HG03159 (cell line): ENCODE data around the gene SNX30.

Experiments
- ATAC-seq: cut with Tn5 transposase; IDR thresholded peaks from one replicate; pipeline ENCODE4 v1.9.1; 2021; ENCODE audit warnings: mild to moderate bottlenecking, moderate library complexity; ENCODE audit not compliant: unreplicated experiment

The SNX30 gene

DNA sequence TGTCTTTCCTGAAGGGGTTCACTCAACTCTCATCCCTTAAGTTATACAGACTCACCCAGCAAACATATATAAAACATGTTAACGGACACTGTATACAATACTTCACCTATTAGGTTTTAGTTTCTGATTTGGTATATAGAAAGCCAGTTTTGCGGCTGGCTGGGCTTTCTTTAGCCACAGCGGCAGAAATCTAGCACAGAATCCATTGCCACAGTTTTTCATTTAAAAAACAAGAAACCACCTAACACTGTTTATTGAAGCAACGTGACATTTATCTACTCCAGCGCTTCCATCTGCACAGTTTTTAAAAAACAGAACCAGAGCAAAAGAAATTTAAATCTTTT, 67.3 kb downstream of the SNX30 start:
- ATAC-seq: peak; percentile 86

DNA sequence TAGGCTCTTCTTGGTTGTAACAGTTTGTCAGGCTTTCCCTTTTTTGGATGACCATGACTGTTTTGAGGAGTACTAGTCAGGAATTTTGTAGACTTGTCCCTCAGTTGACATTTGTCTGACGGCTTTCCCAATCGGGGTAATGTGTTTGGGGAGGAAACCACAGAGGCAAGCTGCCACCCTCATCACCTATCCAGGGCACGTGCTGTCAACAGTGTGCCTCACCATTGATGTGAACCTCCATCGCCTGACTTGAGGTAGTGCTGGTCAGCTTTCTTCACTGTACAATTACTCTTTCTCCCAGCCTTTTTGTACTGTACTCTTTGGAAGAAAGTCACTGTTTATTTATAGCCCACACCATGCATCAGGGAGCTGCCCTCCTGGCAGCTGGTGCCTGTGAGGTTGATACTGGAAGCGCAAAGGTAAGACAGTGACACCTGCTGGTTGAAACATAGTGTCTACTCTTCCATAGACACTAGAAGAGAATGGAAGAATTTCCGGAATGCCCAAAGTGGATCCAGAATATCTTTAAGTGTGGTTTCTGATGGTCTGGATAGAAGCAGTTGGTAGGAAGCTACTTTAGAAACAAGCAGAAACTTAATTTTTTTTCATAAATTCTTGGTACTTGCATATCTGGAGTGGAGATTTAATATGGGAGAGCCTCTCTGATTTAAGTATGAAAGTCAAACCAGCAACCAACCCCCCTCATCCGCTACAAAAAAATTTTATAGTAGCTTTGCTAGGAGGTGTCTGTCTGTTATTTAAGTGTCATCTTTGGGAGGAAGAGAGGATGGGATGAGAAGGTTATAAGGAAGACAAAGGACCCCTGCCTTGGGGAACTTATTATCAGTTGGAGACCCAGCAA, 69.3 kb downstream of the SNX30 start:
- ATAC-seq: no peak

DNA sequence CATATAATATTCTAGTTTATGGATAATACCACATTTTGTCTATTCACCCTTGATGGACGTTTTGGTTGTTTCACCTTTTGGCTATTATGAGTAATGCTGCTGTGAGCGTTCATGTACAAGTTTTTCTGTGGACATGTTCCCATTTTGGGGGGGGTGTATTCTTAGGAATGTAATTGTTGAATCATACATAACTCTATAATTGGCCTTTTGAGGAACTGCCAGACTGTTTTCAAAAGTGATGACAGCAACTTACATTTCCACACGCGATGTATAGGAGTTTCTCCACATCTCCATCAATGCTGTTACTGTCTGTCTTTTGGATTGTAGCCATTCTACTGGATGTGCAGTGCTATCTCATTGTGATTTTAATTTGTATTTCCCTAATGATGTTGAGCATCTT, 70.3 kb downstream of the SNX30 start:
- ATAC-seq: no peak

DNA sequence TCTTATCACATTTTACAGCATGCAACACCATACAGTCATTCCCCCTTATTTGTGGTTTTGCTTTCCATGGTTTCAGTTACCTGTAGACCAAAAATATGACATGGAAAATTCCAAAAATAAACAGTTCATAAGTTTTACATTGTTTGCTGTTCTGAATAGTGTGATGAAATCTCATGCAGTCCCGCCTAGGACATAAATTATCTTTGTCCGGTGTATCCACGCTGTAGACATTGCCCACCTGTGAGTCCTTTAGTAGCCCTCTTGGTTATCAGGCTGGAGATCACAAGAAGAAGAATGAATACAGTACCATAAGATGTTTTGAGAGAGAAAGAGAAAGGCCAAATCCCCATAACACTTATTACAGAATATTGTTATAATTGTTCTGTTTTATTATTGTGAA, 72.1 kb downstream of the SNX30 start:
- ATAC-seq: no peak

DNA sequence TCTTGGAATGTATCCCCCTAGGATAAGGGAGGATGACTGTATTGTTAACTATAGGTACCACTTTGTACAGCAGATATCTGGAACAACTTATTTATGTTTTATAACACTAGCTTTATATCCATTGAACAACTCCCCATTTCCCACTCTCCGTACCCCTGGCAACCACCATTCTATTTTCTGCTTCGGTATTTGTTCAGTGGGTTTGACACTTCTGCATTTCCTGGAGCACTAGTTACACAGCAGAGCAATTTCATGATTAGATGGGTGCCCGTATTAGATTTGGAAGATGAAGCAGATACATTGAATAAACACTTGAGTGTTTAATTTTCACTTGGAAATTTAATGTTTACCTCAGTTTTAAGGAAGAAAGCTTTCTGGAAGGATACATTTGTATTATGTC, 72.7 kb downstream of the SNX30 start:
- no peak for ATAC-seq

DNA sequence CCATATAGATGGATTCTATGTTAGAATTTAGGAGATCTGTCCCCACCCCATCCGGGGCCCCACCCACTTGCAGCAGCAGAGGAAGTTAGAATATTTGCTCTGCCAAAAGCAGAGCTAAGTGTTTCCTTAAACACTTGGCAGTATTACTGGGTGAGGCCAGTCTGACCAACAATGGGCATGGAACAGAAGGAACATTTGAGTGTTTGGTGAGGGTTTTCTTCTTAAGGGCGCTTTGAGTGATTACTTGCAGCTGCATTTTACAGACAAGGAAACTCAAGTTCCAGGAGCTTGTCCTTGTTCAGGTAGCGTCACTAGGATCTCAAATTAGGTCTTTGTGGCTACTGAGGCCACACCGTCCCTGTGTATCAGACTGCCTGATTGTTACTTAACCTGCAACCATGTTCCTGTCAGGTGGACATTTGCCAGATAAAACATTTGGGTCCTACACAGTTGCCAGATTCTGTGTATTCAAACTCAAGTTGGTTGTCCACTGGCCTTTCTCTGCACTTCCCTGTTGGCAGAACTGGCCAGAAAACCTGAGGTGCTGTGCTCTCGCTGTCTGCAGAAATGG, 80.8 kb downstream of the SNX30 start:
- ATAC-seq: no peak

DNA sequence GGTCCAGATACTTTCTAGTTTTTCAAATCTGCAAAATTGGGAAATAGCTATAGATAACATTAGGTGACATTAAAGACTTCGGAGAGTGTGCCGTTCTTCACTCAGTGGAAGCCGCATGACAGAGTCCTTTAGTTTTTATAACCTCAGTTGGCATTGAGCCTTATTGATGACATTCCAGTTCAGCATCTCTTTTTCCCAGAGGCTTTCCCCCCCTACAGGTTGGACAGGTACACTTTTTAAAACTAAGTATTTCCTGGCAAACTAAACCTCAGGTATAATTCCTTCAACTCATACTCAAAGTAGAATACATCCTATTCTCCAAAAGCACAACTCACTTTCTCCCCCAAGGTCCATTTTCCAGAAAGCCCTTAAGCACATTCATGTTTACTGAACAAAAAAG, 81.4 kb downstream of the SNX30 start:
- no peak for ATAC-seq

GRCh38 chr9:112833081-112833480, 82.5 kb downstream of the SNX30 start:
- ATAC-seq: no peak

- no peak for ATAC-seq
Observed at GRCh38 chr9:112836394-112836793, 85.8 kb downstream of the SNX30 start.

DNA sequence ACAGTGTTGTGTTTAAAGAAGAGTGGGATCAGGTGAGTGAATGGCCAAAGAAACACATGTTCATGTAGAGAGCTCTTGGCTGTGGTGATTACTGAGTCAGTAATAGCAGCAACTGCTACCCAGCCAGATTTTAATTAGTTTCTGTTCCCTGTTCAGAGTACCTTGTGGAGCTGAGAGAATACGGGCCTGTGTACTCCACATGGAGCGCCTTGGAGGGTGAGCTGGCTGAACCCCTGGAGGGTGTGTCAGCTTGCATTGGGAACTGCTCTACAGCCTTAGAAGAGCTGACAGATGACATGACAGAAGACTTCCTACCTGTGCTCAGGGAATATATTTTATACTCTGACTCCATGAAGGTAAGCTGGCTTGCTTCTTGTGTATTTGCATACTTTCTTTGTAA, 87.8 kb downstream of the SNX30 start:
- no peak for ATAC-seq

DNA sequence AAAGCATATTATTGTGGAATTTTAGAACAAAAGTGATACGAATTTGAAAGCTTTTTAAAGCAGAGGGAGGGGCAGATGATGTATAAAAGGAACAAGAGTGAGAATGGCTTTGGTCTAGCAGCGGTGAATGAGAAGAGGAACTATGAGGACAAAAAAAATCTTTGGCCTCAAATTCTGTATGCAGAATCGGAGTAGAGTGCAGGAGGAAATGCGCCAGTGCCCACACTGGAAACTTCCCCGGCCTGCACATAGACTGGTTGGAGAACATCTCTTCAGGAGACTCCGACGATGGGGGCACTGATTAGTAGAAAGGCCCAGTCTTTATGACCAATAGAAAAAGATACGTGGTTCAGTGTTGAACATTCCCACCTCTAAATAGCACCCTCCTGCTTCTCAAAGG, 88.8 kb downstream of the SNX30 start:
- ATAC-seq: no peak

DNA sequence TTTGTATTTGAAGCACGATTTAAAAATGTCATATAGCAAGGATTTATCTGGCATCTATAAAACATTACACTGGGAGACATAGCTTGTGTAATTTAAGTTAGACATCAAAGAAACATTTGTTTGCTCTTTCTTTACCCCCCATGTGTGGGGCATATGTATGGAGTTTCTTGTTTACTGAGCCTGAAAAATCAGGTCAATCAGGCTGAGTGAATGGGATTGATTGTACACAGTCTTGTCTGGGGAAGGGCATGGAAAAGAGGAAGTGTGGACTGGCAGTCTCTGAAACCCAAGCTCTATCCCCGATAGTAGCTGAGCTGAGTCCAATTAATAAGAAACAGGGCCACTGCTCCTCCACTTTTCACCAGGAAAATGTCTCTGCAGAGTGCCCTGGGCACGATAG, 90.7 kb downstream of the SNX30 start:
- no peak for ATAC-seq

DNA sequence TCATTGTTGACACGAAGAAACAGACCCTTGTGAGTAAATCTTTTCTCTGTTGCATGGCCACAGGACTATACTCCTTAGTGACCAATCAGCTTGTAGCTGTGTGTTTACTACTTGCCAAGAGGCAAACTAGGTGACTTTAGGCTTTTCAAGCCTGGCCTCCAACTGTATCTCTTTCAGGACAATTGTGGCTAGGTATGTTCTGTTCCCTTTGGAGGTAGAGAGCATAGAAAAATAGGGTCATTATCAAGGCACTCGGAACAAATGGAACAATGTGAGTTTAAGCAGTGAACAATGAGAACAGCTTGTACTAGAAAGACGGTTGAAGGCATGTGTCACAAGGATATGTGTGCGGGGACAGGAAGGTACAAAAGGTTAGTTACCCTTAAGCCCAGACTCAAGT, 92.0 kb downstream of the SNX30 start:
- no peak for ATAC-seq

- ATAC-seq: peak; percentile 85
Observed at GRCh38 chr9:112844771-112845542, 94.4 kb downstream of the SNX30 start.

DNA sequence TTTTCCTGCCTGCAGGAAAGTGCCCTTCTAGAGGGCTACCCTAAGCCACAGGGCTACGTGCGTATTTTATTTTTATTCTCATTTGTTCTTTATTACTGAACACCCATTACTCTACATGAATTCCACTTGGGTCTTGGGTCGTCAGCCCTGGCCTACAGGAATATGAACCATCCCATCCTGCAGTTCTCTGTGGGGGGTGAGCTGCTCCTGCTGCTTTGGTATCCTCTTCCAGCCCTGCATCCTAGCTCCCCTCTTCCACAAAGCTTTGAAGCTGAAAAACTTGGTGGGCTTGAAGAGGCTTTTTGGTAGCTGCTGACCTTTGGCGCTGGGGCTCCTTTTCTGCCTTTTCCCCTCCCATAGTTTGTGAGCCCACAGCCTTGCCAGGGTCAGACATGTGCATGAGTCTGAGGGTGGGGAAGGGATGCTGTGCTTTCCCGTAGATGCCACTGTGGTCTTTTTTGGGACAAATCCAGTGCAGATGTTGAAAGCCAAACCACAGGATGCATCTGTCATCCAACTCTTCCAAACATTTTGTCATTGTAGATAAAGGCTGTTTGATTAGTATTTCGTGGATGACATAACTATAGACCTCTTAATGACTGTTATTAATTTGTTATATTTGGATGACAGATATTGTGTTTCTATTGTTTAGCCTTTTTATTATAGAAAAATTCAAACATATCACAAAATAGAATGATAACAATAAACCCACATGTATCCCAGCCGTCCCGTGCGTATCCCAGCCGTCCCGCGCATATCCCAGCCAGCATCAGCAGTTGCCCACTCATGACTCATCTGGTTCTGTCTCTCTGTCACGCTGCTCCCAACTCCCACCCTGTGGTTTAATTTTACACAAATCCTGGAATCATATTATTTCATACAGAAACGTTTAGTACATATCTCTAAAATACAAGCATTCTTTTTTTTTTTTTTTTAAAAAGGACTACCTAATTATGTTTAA, 96.2 kb downstream of the SNX30 start:
- no peak for ATAC-seq

DNA sequence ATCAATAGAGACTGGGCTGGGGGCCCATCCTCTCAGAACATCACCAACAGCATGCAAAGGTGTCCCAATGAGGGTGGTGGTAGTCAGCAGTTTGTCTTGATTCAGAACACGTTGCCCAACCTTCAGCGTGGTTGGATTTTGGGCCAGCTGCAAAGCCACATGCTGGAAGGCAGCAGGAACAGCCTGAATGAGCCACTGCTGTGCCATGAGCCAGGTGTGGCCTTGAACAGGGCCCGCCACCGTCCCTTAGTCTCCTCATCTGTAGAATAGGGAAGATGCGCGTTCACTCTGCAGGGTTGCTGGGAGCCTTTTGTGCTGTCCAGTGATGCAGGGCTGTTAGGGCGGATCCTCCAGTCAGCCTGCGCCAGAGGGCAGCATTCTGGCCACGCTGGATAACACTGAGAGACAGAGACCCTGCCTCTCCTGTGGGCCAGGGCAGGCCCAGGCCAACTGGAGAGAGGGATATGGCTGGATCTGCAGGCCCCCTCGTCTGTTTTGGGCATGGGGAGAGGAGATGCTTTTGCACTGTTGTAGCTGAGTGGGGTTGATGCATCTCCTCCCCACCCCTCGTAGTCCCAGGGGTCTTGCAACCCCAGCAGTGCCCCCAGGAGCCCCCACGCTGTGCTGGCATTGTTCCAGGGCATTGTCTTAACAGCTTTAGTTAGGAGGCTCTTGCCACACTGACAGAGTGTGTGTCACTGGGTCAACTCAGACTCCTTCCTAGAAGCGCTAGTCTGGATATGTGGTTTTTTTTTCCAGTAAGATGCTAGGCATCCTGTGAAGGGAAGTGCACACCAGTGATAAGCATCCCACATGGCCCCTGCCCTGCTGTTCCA, 98.0 kb downstream of the SNX30 start:
- no peak for ATAC-seq

DNA sequence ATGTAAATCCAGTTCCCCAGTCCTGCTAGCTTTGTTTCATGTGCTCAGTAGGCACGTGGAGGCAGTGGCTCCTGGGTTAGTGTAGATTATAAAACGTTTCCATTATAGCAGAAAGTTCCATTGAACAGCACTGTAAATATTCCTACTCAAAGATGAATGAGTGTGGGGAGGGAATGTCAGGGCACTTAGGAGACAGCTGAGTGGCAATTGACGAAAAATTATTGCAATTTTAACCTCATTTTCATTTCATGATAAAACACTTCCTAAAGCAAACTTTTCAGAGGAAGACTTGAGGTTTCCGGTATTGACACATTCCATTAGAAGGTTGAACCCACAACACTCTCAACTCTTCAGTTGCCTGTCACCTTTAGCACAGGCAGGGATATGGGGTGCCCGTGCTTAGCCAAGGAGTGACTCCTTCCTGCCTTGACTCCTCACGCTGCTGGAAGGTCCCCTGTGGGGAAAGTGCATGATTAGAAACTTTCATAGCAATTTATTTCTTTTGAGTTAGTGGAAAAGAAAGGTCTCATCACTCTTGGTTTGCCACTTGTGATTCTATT, 98.9 kb downstream of the SNX30 start:
- no peak for ATAC-seq

DNA sequence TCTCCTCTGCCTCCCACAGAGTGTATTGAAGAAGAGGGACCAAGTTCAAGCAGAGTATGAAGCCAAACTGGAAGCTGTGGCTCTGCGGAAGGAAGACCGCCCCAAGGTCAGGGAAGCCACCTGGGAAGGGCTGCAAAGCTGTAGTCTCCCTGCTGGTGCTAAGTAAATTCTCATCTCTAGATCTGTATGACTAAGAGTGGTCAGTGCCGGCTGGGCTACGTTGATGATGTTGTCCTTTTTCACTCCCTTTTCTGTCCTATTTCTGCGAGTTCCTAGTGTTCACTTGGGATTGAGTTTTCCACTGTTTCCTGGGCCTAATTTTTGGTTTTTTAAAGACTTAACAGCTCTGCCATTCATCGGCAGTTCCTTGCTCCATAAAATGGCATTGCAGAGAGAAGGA, 100.3 kb downstream of the SNX30 start:
- ATAC-seq: no peak

GRCh38 chr9:112852741-112853504, 102.4 kb downstream of the SNX30 start:
- ATAC-seq: no peak
